RWPE1 (cell line): ENCODE results near the gene IFNA8.
A peak's percentile ranks its signal among the peaks of the same experiment; 100 is the strongest.

Experiments
- CTCF ChIA-PET: fragments of 350-600 bp; sonication (Branson Sonifier 250); formaldehyde crosslinking; extraction: SDS; loops from one replicate; lab custom pipeline; 2021; lab: Yijun Ruan, JAX
- POLR2A ChIA-PET: fragments of 400-600 bp; formaldehyde crosslinking; extraction: SDS; loops from one replicate; lab custom pipeline; 2020; ENCODE audit warnings: antibody characterized with exemption; ENCODE audit not compliant: low non-redundant PET; lab: Yijun Ruan, JAX
- DNase-seq: peaks from one replicate; pipeline ENCODE4 v3.0.0; 2012; ENCODE audit warnings: low spot score
- H3K27ac ChIP-seq: fragments of 450-650 bp; 2 replicates; pipeline ENCODE4 v1.5.1; 2017
- TF ChIP-seq, protein P1 (sequence below): fragments of 450-650 bp; conservative IDR thresholded peaks from 2 replicates; pipeline ENCODE4 v1.5.1; 2017; ENCODE audit warnings: low read depth, mild to moderate bottlenecking

Gene IFNA8

DNA sequence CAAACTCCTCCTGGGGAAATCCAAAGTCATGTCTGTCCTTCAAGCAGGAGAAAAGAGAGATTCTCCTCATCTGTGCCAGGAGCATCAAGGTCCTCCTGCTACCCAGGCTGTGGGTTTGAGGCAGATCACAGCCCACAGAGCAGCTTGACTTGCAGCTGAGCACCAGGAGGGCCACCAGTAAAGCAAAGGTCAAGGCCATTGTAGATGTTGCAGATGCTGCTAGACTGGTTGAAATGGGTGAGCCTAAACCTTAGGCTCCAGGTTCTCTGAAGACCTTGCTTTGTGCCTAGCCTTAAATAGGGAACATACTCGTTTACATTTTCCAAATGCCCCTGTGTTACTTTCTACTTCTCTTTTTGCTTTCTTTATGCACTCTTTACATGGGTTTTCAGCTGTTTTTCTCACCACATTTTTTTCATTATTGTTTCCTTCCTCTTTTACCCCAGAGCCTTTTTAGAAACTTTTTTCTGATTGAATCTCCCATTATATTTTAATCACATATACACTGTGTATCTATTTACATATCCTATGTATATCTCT lies 23.7 kb upstream of the IFNA8 start, which contains the start of gene IFNA2:
Gene IFNA2 (minus strand): TSS at position 268 of the 540 bp plus-strand sequence. CDS start 69 bp downstream, at position 199.
- TF ChIP-seq, protein P1, sequence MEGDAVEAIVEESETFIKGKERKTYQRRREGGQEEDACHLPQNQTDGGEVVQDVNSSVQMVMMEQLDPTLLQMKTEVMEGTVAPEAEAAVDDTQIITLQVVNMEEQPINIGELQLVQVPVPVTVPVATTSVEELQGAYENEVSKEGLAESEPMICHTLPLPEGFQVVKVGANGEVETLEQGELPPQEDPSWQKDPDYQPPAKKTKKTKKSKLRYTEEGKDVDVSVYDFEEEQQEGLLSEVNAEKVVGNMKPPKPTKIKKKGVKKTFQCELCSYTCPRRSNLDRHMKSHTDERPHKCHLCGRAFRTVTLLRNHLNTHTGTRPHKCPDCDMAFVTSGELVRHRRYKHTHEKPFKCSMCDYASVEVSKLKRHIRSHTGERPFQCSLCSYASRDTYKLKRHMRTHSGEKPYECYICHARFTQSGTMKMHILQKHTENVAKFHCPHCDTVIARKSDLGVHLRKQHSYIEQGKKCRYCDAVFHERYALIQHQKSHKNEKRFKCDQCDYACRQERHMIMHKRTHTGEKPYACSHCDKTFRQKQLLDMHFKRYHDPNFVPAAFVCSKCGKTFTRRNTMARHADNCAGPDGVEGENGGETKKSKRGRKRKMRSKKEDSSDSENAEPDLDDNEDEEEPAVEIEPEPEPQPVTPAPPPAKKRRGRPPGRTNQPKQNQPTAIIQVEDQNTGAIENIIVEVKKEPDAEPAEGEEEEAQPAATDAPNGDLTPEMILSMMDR, result no peak

GRCh38 chr9:21392270-21392669 lies 16.6 kb upstream of the IFNA8 start:
- ChIA-PET POLR2A (no interaction called here), CTCF (interaction anchor here (0.6 kb wide), 1 partner anchor 13 kb away, joined by 4 read pairs; no protein-coding TSS in a partner anchor)
- no peak overlapping the region for H3K27ac ChIP-seq
- no peak for DNase-seq
- TF ChIP-seq, protein P1, result no peak

More for the DNA sequence above, 23.7 kb upstream of the IFNA8 start, which contains the start of gene IFNA2:
- CTCF ChIA-PET, result interaction anchor here (1.5 kb wide), 1 partner anchor 11 kb away, joined by 4 read pairs; no protein-coding TSS in a partner anchor
- H3K27ac ChIP-seq, result no peak within 1 kb of the TSS
- POLR2A ChIA-PET, result no interaction called here
- DNase-seq, result no peak

DNA sequence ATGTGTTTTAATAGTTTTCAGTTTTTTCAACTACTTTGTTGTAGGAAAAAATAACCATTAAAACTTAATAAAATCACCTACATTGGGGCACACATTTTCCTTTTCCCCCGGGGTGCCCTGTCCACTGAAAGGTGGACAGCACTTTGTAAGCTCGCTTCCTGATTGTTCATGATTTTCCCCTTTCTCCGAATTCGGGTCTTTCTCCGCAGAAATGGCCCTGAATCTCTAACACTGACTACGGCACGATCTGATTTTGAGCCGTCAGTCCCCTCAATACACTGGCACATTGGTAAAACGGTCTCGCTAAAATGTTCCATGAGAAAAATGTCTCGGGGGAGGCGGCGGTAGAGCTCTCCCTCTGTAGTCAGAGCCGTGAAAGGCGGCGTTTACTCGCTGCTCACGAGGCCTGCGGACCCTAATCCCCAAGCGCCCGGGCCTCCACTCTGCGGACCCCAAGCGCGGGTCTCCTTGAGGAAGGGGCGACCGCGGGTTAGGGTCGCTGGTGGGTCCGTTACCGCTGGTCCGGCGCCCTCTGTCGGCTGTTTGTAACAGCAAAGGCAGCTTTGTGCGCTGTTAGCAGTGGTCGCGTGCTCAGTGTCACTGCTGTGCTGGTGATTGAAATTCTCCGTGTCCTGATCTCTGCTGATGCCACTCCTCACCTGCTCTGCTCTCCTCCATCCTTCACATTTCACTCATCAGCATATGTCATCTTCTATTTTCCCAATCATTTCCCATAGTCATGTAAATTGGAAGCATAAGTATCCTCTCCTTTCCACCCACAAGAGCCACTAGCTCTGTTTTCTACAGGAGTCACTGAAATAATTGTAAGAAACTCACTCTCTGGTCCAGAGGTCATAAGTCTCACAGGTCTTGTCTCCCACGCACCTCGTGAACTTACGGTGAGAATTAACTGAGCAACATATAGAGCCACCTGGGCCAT lies 12.9 kb upstream of the IFNA8 start:
- CTCF ChIA-PET, result interaction anchor here (0.5 to 2.0 kb wide), 15 partner anchors 9 to 999 kb away, joined by 3 to 9 read pairs (median 4); partner anchors contain the start of gene IFNA2
- H3K27ac ChIP-seq, result no peak overlapping the region
- no peak for DNase-seq
- TF ChIP-seq, protein P1, result peak; percentile 72
- POLR2A ChIA-PET, result no interaction called here

DNA sequence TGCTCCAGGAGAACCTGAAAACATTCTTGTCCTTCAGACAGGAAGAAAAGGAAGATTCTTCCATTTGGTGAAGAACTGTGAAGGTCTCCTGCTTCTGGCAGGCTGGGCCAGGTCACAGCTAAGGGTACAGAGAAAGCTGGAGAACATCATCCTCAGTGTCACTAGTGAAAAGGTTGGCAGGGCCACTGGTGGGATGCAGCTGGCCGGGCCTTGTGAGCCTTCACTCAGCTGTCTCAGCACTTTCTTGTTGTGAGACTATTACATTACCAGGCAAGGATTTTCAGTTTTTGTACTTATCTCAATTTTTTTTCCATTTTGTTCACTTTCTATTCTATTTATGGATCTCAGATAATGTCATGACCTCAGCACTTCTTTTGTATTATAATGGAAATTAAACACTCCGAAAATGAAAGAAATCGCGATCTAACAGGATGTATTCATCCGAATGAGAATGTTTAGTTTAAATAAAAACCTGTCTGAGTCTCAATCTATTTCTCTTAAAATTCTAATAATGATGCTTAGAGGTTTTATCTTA lies 9.9 kb upstream of the IFNA8 start:
- CTCF ChIA-PET, result interaction anchor here (0.6 to 0.7 kb wide), 2 partner anchors 10 to 214 kb away, joined by 3 read pairs; no protein-coding TSS in a partner anchor
- TF ChIP-seq, protein P1, result no peak
- POLR2A ChIA-PET, result no interaction called here
- no peak for DNase-seq
- H3K27ac ChIP-seq, result no peak overlapping the region

DNA sequence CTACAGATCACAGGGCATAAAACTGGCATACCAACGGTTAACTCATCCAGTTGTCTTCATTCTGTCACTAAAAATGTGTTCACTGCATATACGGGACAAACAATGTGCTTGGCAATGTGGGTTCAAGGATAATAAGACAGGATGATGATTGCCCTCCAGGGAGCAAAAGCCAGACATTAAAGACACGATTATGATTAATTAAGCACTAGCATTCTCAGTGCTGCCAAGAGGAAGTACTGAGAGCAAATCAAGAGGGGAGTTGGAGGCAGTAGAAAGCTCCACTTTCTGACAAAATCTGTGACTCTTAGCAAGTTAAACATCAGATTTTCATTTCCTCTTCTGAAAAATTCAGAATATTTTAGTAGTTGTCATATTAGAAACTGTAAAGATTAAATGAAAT lies 9.0 kb upstream of the IFNA8 start:
- CTCF ChIA-PET, result interaction anchor here (0.7 kb wide), 1 partner anchor 10 kb away, joined by 3 read pairs; no protein-coding TSS in a partner anchor
- H3K27ac ChIP-seq, result no peak overlapping the region
- POLR2A ChIA-PET, result no interaction called here
- TF ChIP-seq, protein P1, result no peak
- DNase-seq, result no peak
